Urinary bladder (tissue), 4 donors: ENCODE measurements around the gene ZNF793. TPM values are rescaled to one million over a fixed set of nuclear protein-coding genes. Genes with fewer than 3 reads are reported as not detected.

Experiments used
- DNase-seq: peaks from one replicate; pipeline ENCODE4 v3.0.0-alpha.2; 2015; ENCODE audit errors: extremely low spot score
- H3K27ac ChIP-seq: one replicate; pipeline ENCODE4 v1.5.1; 2013; ENCODE audit warnings: low read depth, mild to moderate bottlenecking, moderate library complexity
- H3K36me3 ChIP-seq: one replicate; pipeline ENCODE4 v1.6.1; 2013; ENCODE audit warnings: mild to moderate bottlenecking, moderate library complexity; ENCODE audit not compliant: insufficient read depth
- H3K4me1 ChIP-seq: one replicate; pipeline ENCODE4 v1.6.1; 2013; ENCODE audit warnings: mild to moderate bottlenecking, moderate library complexity; ENCODE audit not compliant: insufficient read depth
- H3K4me3 ChIP-seq: one replicate; pipeline ENCODE4 v1.5.1; 2013; ENCODE audit warnings: low read depth, low read length
- WGBS: extraction: QIAGEN DNeasy Blood & Tissue Kit; methylation state at CpG from one replicate; pipeline ENCODE4 v1.1.7; 2013; 5-methylcytosine and 5-hydroxymethylcytosine counted together
- polyA plus RNA-seq: library from polyadenylated mRNA; stranded (reverse); fragments of 200-250 nt; gene quantifications from one replicate; pipeline ENCODE4 v1.2.3, GENCODE V29; 2013
- total RNA-seq: library from RNA; depleted of rRNA; stranded (reverse); fragments of >200 nt; gene quantifications from one replicate; pipeline ENCODE4 v1.2.3, GENCODE V29; 2014
- donor health status: healthy with polysubstance abuse.
- donor health status: healthy.

Gene ZNF793
- total and polyA plus RNA-seq, 2 donors, result 3.9 to 16.8 TPM

GRCh38 chr19:37511821-37512220 is 5.1 kb downstream of the ZNF793 start:
- no peak for DNase-seq
- WGBS, result 95% methylated on average over 3 of the region's 3 CpGs
- no peaks in the 10 kb centered on the region for H3K4me1 ChIP-seq
- no peak overlapping the region for H3K27ac ChIP-seq
- no peak overlapping the region for H3K4me3 ChIP-seq
- H3K36me3 ChIP-seq, result peaks cover 5% of the 10 kb centered on the region

- no peak for DNase-seq
Measured at GRCh38 chr19:37513397-37513796, 6.7 kb downstream of the ZNF793 start.

GRCh38 chr19:37519890-37520289 is 13.2 kb downstream of the ZNF793 start:
- H3K36me3 ChIP-seq, result peaks cover 9% of the 10 kb centered on the region
- DNase-seq, result no peak
- H3K27ac ChIP-seq, result no peak overlapping the region
- H3K4me1 ChIP-seq, result no peaks in the 10 kb centered on the region
- no peak overlapping the region for H3K4me3 ChIP-seq
- WGBS, result 59% methylated on average over 2 of the region's 2 CpGs

More at GRCh38 chr19:37513397-37513796, 6.7 kb downstream of the ZNF793 start:
- Histone ChIP-seq H3K4me3 (no peak overlapping the region), H3K27ac (no peak overlapping the region), H3K36me3 (peaks cover 5% of the 10 kb centered on the region), H3K4me1 (no peaks in the 10 kb centered on the region)
- 61% methylated on average over 2 of the region's 2 CpGs for WGBS

- peaks cover 27% of the 10 kb centered on the region for H3K36me3 ChIP-seq
- H3K4me3 ChIP-seq, result no peak overlapping the region
- DNase-seq, result no peak
- no peaks in the 10 kb centered on the region for H3K4me1 ChIP-seq
- WGBS, result 98% methylated on average over 7 of the region's 7 CpGs
- no peak overlapping the region for H3K27ac ChIP-seq
Measured at GRCh38 chr19:37537391-37537947, 30.7 kb downstream of the ZNF793 start.

GRCh38 chr19:37551129-37551993 is 44.6 kb downstream of the ZNF793 start:
- Histone ChIP-seq H3K27ac (no peak overlapping the region), H3K4me1 (no peaks in the 10 kb centered on the region), H3K36me3 (no peaks in the 10 kb centered on the region), H3K4me3 (peak overlapping the region; percentile 14)
- no peak for DNase-seq
- 1% methylated on average over 65 of the region's 65 CpGs for WGBS

- H3K27ac ChIP-seq, result no peak overlapping the region
- peaks cover 5% of the 10 kb centered on the region for H3K36me3 ChIP-seq
- 96% methylated on average over 3 of the region's 3 CpGs for WGBS
- H3K4me1 ChIP-seq, result no peaks in the 10 kb centered on the region
- no peak overlapping the region for H3K4me3 ChIP-seq
- DNase-seq, result no peak
Measured at GRCh38 chr19:37563518-37563917, 56.8 kb downstream of the ZNF793 start.

- WGBS, result 95% methylated on average over 7 of the region's 7 CpGs
- peaks cover 7% of the 10 kb centered on the region for H3K36me3 ChIP-seq
- H3K4me3 ChIP-seq, result no peak overlapping the region
Measured at GRCh38 chr19:37564624-37565369, 58.1 kb downstream of the ZNF793 start.

GRCh38 chr19:37565370-37565669 is 58.6 kb downstream of the ZNF793 start:
- peaks cover 7% of the 10 kb centered on the region for H3K36me3 ChIP-seq
- DNase-seq, result no peak
- H3K4me1 ChIP-seq, result no peaks in the 10 kb centered on the region
- no peak overlapping the region for H3K4me3 ChIP-seq
- H3K27ac ChIP-seq, result no peak overlapping the region

More at GRCh38 chr19:37564624-37565369, 58.1 kb downstream of the ZNF793 start:
- Histone ChIP-seq H3K4me1 (no peaks in the 10 kb centered on the region), H3K27ac (no peak overlapping the region)
- DNase-seq, result no peak

- Histone ChIP-seq H3K27ac (no peak overlapping the region), H3K36me3 (peaks cover 6% of the 10 kb centered on the region), H3K4me3 (no peak overlapping the region), H3K4me1 (no peaks in the 10 kb centered on the region)
- DNase-seq, result no peak
Measured at GRCh38 chr19:37572203-37572602, 65.5 kb downstream of the ZNF793 start.

- 64% methylated on average over 2 of the region's 2 CpGs for WGBS
- DNase-seq, result no peak
- Histone ChIP-seq H3K36me3 (peaks cover 23% of the 10 kb centered on the region), H3K4me3 (no peak overlapping the region), H3K27ac (no peak overlapping the region), H3K4me1 (no peaks in the 10 kb centered on the region)
Measured at GRCh38 chr19:37583340-37583739, 76.6 kb downstream of the ZNF793 start.

Other genes with a start within 250 kb of the ZNF793 start
- gene ZNF527, start 135.8 kb upstream of the ZNF793 start, total RNA-seq, result 17.2 TPM
- gene ZNF527, start 135.8 kb upstream of the ZNF793 start, polyA plus RNA-seq, result 5.3 TPM
- 14.8 TPM for gene ZNF569, start 39.5 kb upstream of the ZNF793 start, total RNA-seq
- gene ZNF569, start 39.5 kb upstream of the ZNF793 start, polyA plus RNA-seq, result 4.3 TPM
- gene ZNF570, start 37.6 kb upstream of the ZNF793 start, total RNA-seq, result 16.3 TPM
- gene ZNF570, start 37.6 kb upstream of the ZNF793 start, polyA plus RNA-seq, result 3.9 TPM
- gene ZNF571, start 87.9 kb downstream of the ZNF793 start, total RNA-seq, result 17.4 TPM
- gene ZNF571, start 87.9 kb downstream of the ZNF793 start, polyA plus RNA-seq, result 3.5 TPM
- 6.1 TPM for gene ZNF540, start 87.9 kb downstream of the ZNF793 start, total RNA-seq
- 6.2 TPM for gene ZNF540, start 87.9 kb downstream of the ZNF793 start, polyA plus RNA-seq
- 45.3 TPM for gene ZFP30, start 148.5 kb downstream of the ZNF793 start, total RNA-seq
- gene ZFP30, start 148.5 kb downstream of the ZNF793 start, polyA plus RNA-seq, result 4.5 TPM
- gene ZNF607, start 212.8 kb downstream of the ZNF793 start, total RNA-seq, result 14.0 TPM
- 3.8 TPM for gene ZNF607, start 212.8 kb downstream of the ZNF793 start, polyA plus RNA-seq